HG02610 (cell line): Measurements from ENCODE around the gene FBXW8.

Experiments used
- ATAC-seq: cut with Tn5 transposase; IDR thresholded peaks from one replicate; pipeline ENCODE4 v1.9.1; 2021; ENCODE audit warnings: mild to moderate bottlenecking, moderate library complexity; ENCODE audit not compliant: unreplicated experiment

Gene FBXW8

GRCh38 chr12:116922194-116922897 lies 11.6 kb downstream of the FBXW8 start:
- ATAC-seq, result peak; percentile 61

- peak; percentile 66 for ATAC-seq
Measured at GRCh38 chr12:116924558-116925453, 14.1 kb downstream of the FBXW8 start.

GRCh38 chr12:116926283-116927243 lies 15.8 kb downstream of the FBXW8 start:
- ATAC-seq, result no peak

- ATAC-seq, result no peak
Measured at GRCh38 chr12:116927244-116927940, 16.6 kb downstream of the FBXW8 start.

- ATAC-seq, result no peak
Measured at GRCh38 chr12:116928504-116928903, 17.8 kb downstream of the FBXW8 start.

GRCh38 chr12:116929885-116930284 lies 19.1 kb downstream of the FBXW8 start:
- ATAC-seq, result no peak

- ATAC-seq, result no peak
Measured at GRCh38 chr12:116931665-116932064, 20.9 kb downstream of the FBXW8 start.

- ATAC-seq, result no peak
Measured at GRCh38 chr12:116933091-116933490, 22.3 kb downstream of the FBXW8 start.

- no peak for ATAC-seq
Measured at GRCh38 chr12:116933512-116934246, 22.9 kb downstream of the FBXW8 start.

GRCh38 chr12:116934908-116935705 lies 24.4 kb downstream of the FBXW8 start:
- no peak for ATAC-seq

- ATAC-seq, result no peak
Measured at GRCh38 chr12:116937640-116938039, 26.9 kb downstream of the FBXW8 start.

- ATAC-seq, result no peak
Measured at GRCh38 chr12:116939734-116940133, 29.0 kb downstream of the FBXW8 start.

GRCh38 chr12:116941188-116941587 lies 30.4 kb downstream of the FBXW8 start:
- no peak for ATAC-seq

GRCh38 chr12:116943419-116944372 lies 32.9 kb downstream of the FBXW8 start:
- ATAC-seq, result no peak

GRCh38 chr12:116945886-116946550 lies 35.3 kb downstream of the FBXW8 start:
- ATAC-seq, result no peak

GRCh38 chr12:116948298-116948697 lies 37.5 kb downstream of the FBXW8 start:
- no peak for ATAC-seq

- ATAC-seq, result no peak
Measured at GRCh38 chr12:116950628-116951325, 40.0 kb downstream of the FBXW8 start.
